T-helper 1 cell treated with Interleukin-12 subunit alpha and Interleukin-12 subunit beta and Interleukin-4 antibody, amounts not matched to agents 30 μg/mL and 1 μg/mL, for 36 hours (primary cell): Measurements from ENCODE around the gene CHAD.
A peak's percentile ranks its signal among the peaks of the same experiment; 100 is the strongest.

Experiments used
- H3K27ac Mint-ChIP-seq: one replicate; pipeline ENCODE4 v1.8.0; 2021; ENCODE audit warnings: mild to moderate bottlenecking, mixed read lengths
- H3K27me3 Mint-ChIP-seq: one replicate; pipeline ENCODE4 v1.8.0; 2021; ENCODE audit warnings: low read depth, mixed read lengths
- H3K36me3 Mint-ChIP-seq: one replicate; pipeline ENCODE4 v1.8.0; 2021; ENCODE audit warnings: low read depth, mixed read lengths
- H3K4me1 Mint-ChIP-seq: one replicate; pipeline ENCODE4 v1.8.0; 2021; ENCODE audit warnings: low read depth, mixed read lengths
- H3K4me3 Mint-ChIP-seq: one replicate; pipeline ENCODE4 v1.8.0; 2021; ENCODE audit warnings: mild to moderate bottlenecking, moderate library complexity, mixed read lengths
- H3K9me3 Mint-ChIP-seq: one replicate; pipeline ENCODE4 v1.8.0; 2021; ENCODE audit warnings: mixed read lengths

CHAD gene

DNA sequence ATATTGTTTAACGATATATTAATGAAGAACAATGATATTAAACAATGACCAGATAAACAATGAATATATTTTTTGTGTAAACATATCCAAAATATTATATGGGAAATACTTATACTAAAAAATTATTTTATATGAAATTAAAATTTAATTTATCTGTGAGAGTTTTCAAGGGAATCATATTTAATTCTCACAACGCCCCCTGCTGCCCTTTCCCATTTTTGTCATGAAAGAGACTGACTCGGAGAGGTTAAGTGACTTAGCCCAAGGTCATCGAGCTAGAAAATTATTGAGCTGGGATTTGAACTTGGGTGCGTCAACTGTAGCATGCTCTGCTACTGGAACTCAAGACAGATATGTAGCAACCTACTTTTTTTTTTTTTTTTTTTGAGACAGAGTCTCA lies 32.4 kb upstream of the CHAD start:
- H3K27me3 Mint-ChIP-seq, result no peaks in the 10 kb centered on the region
- no peak overlapping the region for H3K4me3 Mint-ChIP-seq
- H3K27ac Mint-ChIP-seq, result no peak overlapping the region
- no peaks in the 10 kb centered on the region for H3K9me3 Mint-ChIP-seq
- no peaks in the 10 kb centered on the region for H3K36me3 Mint-ChIP-seq
- H3K4me1 Mint-ChIP-seq, result peaks cover 16% of the 10 kb centered on the region

DNA sequence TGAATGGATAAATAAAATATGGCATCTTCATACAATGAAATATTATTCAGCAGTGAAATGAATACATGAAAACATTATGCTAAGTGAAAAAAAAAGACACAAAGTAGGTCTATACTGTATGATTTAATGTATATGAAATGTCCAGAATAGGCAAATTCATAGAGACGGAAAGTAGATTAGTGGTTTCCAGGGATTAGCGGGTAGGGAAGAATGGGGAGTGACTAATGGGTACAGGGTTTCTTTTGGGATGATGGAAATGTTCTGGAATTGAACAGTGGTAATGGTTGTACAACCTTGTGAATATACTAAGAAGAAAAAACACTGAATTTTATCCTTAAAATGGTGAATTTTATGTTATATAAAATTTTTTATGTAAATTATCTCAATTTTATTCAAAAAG lies 31.0 kb upstream of the CHAD start:
- Mint-ChIP-seq H3K36me3 (no peaks in the 10 kb centered on the region), H3K4me1 (peaks cover 12% of the 10 kb centered on the region), H3K27me3 (no peaks in the 10 kb centered on the region), H3K9me3 (no peaks in the 10 kb centered on the region), H3K27ac (no peak overlapping the region), H3K4me3 (no peak overlapping the region)

DNA sequence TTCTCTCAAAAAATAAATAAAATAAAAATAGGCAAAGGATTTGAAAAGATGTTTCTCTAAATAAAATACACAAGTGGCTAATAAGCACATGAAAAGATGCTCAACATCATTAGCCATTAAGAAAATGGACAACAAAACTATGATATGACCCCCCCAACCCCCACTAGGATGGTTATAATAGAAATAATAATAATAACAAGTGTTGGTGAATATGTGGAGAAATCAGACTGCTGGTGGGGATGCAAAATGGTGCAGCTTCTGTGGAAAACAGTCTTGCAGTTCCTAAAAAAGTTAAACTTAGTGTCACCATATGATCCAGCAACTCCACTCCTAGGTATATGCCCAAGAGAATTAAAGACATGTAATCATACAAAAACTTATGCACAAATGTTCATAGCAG lies 30.6 kb upstream of the CHAD start:
- H3K27ac Mint-ChIP-seq, result no peak overlapping the region
- peaks cover 10% of the 10 kb centered on the region for H3K4me1 Mint-ChIP-seq
- H3K36me3 Mint-ChIP-seq, result no peaks in the 10 kb centered on the region
- no peak overlapping the region for H3K4me3 Mint-ChIP-seq
- no peaks in the 10 kb centered on the region for H3K9me3 Mint-ChIP-seq
- H3K27me3 Mint-ChIP-seq, result no peaks in the 10 kb centered on the region

DNA sequence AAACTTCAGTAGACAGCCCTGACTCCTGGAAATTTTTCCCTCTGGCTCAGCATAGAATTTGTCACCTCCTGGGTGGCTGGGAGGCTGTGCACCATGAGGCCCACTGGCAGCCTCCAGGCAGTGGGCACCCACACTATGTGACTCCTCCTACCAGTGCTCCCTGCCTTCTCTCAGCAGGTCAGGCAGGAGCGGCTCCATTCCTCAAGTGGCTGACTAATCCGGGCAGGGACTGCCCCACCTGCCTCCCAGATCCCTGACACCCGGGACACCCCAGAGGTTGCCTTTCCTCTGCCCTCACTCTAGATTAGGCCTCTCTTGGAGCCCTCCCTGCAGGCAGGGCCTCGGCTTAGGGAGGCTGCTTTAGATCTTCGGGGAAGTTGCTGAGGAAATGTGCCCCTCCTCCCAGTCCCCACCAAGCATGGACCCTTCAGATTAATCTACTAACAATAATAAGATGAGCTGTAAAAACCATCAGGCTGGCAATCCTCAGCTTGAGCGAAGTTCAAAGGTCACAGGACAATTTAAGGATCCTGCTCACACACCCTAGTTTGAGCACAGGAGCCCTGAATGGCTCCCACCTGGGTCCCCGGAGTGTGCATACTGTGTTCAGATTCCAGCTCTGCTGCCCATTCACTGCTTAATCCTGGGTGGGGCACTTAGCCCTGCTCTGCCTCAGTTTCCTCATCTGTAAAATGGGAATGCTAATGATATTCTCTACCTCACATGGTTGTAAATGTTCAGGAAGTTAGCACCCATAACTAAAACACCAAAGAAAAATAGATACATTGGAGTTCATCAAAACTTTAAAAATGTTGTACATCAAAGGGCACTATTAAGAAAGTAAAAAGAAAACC lies 29.6 kb upstream of the CHAD start:
- H3K27me3 Mint-ChIP-seq, result peaks cover 4% of the 10 kb centered on the region
- peaks cover 2% of the 10 kb centered on the region for H3K4me1 Mint-ChIP-seq
- no peaks in the 10 kb centered on the region for H3K9me3 Mint-ChIP-seq
- H3K4me3 Mint-ChIP-seq, result no peak overlapping the region
- no peak overlapping the region for H3K27ac Mint-ChIP-seq
- H3K36me3 Mint-ChIP-seq, result no peaks in the 10 kb centered on the region

DNA sequence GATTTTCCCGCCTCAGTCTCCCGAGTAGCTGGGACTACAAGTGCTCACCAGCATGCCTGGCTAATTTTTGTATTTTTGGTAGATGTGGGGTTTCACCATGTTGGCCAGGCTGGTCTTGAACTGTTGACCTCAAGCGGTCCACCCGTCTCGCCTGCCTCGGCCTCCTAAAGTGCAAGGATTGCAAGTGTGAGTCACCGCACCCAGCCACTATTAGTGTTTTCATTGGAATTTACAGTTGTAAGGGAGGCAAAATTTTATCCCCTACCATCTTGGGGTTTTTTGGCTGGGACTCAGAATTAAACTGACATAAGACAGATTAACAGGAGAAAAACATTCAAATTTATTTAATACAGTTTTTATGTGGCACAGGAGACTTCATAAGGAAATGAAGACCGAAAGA lies 27.2 kb upstream of the CHAD start:
- no peaks in the 10 kb centered on the region for H3K36me3 Mint-ChIP-seq

DNA sequence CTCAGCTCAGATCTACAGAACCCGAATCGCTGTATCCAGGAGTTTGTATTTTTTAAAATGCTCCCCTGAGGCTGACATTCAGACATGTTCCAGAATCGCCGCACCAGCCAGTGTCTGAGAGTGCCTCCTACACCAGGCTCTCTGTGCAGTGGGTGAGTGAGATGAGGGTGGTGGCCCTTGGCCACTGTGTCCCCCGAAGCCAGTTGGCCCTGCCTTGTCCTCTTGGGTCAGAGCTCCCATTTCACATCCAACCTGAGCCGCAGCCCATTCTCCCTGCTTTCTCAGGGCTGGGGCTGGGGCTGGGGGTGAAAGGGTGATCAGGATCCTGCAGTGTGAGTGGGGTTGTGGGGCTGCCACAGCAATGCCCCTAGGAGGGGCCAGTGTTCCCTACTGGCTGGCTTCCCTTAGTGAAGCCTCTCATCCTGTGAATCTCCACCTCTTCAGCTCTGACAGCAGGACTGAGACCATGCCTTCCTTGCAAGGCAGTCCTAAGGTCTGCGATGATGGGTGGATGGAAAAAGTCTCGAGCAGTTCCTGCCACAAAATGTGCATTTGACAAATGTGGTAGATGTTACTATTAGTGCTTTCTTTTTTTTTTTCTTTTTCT lies 26.6 kb upstream of the CHAD start:
- no peaks in the 10 kb centered on the region for H3K36me3 Mint-ChIP-seq
- no peak overlapping the region for H3K4me3 Mint-ChIP-seq
- peaks cover 4% of the 10 kb centered on the region for H3K27me3 Mint-ChIP-seq
- no peak overlapping the region for H3K27ac Mint-ChIP-seq
- no peaks in the 10 kb centered on the region for H3K9me3 Mint-ChIP-seq
- H3K4me1 Mint-ChIP-seq, result no peaks in the 10 kb centered on the region

More for the DNA sequence above, 27.2 kb upstream of the CHAD start:
- H3K27ac Mint-ChIP-seq, result no peak overlapping the region
- peaks cover 4% of the 10 kb centered on the region for H3K27me3 Mint-ChIP-seq
- H3K4me1 Mint-ChIP-seq, result no peaks in the 10 kb centered on the region
- no peak overlapping the region for H3K4me3 Mint-ChIP-seq
- no peaks in the 10 kb centered on the region for H3K9me3 Mint-ChIP-seq

DNA sequence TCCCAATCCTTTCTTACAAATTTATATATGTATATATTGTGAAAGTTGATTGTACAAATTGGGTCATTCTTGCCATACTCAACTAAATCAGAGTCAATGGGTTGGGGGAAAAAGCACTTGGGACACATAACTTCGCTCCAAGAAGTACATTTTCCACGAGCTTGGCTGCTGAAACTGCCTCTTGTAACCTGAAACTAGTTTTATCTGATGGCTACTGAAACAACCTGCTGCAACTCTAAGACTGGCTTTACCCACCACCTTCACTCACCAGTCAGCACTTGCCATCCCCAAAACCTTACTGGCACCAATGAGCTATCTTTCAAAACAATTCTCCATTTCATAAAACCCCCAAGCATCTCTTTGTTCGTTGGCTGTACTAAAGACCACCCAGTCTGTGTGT lies 25.1 kb upstream of the CHAD start:
- Mint-ChIP-seq H3K36me3 (no peaks in the 10 kb centered on the region), H3K4me3 (no peak overlapping the region), H3K4me1 (no peaks in the 10 kb centered on the region), H3K27me3 (peaks cover 4% of the 10 kb centered on the region), H3K27ac (no peak overlapping the region), H3K9me3 (no peaks in the 10 kb centered on the region)

DNA sequence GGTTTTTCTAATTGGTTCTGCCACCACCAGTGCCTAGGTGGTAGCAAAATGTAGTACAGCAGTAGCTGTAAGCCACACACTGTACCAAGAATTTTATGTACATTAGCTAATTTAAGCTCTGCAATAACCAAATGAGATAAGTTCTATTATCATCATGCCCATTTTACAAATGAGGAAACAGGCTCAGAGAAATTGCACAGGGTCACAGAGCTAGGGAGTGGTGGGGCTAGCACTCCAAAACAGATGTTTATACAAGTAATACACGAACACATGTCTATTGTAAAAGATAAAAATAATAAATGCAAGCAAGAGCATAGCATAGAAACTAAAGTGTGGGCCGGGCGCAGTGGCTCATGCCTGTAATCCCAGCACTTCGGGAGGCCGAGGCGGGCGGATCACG lies 23.5 kb upstream of the CHAD start:
- H3K27ac Mint-ChIP-seq, result no peak overlapping the region
- H3K27me3 Mint-ChIP-seq, result peaks cover 4% of the 10 kb centered on the region
- no peaks in the 10 kb centered on the region for H3K36me3 Mint-ChIP-seq
- H3K4me1 Mint-ChIP-seq, result no peaks in the 10 kb centered on the region
- H3K9me3 Mint-ChIP-seq, result no peaks in the 10 kb centered on the region
- H3K4me3 Mint-ChIP-seq, result no peak overlapping the region

DNA sequence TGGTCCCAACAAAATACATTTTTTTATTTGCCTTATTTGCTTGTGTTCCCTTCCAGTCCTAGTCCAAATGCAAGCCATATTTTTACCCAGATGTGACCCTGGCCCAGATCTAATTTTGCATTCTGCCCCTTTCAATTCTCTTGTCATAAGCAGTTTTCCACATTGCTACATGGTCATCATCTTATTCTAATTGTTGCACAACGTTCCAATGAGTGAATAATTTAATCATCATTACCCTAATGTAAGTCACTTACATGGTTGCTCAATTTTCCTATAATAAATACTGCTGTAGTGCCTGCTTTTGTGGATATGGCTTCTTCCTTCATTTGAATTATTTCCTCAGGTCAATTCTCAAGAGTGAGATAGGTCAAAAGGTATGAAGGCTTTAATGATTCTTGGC lies 22.8 kb upstream of the CHAD start:
- no peak overlapping the region for H3K27ac Mint-ChIP-seq

DNA sequence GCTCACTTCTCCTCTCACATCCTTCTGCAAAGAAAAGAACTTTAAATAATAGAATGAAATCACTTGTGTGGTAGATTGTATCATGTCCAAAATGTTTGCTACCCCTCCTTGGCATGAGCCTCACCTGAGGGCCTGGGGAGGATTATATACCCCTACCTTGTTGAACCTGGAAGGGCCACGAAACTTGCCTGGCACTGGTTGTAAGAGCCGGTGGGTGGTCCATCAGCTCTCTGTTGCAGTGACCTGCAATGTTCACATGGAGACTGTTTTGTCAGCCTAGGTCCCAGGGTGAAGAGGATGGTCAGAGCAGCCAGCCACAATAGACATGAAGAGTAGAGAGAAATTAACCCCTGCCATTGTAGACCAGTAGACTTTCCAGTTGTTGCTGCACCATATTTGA lies 20.2 kb upstream of the CHAD start:
- no peaks in the 10 kb centered on the region for H3K9me3 Mint-ChIP-seq
- no peak overlapping the region for H3K27ac Mint-ChIP-seq
- H3K36me3 Mint-ChIP-seq, result peaks cover 13% of the 10 kb centered on the region
- no peak overlapping the region for H3K4me3 Mint-ChIP-seq
- no peaks in the 10 kb centered on the region for H3K4me1 Mint-ChIP-seq
- peaks cover 2% of the 10 kb centered on the region for H3K27me3 Mint-ChIP-seq

More for the DNA sequence above, 22.8 kb upstream of the CHAD start:
- no peaks in the 10 kb centered on the region for H3K4me1 Mint-ChIP-seq
- H3K27me3 Mint-ChIP-seq, result peaks cover 4% of the 10 kb centered on the region
- H3K4me3 Mint-ChIP-seq, result no peak overlapping the region
- H3K9me3 Mint-ChIP-seq, result no peaks in the 10 kb centered on the region
- H3K36me3 Mint-ChIP-seq, result no peaks in the 10 kb centered on the region

DNA sequence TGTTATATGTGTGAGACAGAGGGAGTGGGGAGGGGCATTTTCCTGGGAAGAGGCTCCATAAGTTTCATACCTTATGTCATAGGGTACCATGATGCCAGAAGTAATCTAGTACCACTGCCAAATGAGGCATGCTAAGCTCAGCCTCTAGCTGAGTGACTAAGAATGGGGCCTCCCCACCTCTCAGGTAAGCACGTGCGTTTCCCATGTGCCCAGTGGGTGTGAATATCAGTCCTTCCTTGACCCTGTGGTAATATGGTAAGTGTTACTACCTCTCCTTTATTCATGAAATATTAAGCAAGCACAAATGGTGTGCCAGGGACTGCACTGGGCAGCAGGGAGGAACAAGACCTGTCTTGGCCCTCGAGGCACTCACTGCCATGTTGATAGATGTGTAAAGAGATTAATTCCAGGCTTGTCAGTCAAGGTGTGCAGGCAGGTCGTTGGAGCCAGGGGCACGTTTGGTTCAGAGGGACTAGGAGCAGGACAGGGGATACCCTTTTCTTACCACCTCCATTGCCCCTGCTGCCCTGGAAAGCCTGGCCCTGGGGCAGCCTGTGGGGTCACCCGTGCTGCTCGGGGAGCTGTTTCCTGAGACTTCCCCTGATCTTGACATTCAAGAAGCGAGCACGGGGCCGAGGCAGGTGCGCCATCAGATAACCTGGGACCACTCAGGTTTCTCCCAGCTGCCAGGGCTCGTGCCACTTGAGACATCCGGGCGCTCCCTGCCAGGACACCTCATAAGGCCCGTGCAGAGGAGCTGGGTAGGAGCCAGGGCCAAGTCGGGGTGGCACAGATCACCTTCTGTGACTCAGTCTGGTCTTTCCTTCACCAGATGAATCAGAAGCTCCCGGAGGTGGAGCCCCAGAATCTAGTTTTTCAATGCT lies 18.8 kb upstream of the CHAD start:
- peaks cover 5% of the 10 kb centered on the region for H3K4me1 Mint-ChIP-seq
- peaks cover 18% of the 10 kb centered on the region for H3K36me3 Mint-ChIP-seq
- H3K9me3 Mint-ChIP-seq, result no peaks in the 10 kb centered on the region
- no peak overlapping the region for H3K27ac Mint-ChIP-seq
- no peaks in the 10 kb centered on the region for H3K27me3 Mint-ChIP-seq
- H3K4me3 Mint-ChIP-seq, result no peak overlapping the region

DNA sequence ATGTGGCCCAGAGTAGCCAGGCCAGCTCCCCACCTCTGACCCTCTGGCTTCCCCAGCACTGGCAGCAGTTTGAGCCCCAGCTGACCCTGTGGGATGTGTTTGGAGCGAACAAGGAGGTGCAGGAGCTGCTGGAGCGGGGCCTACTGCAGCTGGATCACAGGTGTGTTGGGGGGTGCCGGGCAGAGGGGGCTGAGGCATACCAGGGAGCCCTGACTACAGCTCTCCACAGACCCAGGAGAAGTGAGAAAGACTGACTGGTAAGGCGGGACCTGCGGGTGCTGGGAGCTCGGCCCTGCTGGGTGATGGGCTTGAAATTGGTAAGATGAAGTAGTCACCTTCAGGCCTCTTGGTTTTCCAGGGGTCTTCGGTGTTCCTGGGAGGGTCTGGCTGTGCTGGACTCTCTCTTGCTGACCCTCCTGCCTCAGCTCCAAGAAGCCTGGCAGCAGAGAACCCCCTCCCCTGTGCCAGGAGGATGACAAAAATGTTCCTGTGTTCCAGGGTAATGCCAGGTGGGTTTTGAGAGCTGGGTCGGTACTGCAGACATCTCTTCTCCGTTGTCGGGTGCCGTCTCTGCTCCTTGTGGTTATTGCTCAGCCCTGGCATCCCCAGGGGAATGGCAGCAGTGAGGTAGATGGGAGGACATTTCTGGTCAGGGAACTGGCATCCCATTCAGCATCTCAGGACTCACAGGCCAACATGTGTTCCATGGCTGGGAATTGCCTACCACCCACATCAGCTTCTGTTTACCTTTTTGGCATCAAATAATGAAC lies 15.9 kb upstream of the CHAD start:
- no peak overlapping the region for H3K4me3 Mint-ChIP-seq
- H3K27ac Mint-ChIP-seq, result no peak overlapping the region
- H3K36me3 Mint-ChIP-seq, result peaks cover 18% of the 10 kb centered on the region
- H3K27me3 Mint-ChIP-seq, result no peaks in the 10 kb centered on the region
- peaks cover 14% of the 10 kb centered on the region for H3K4me1 Mint-ChIP-seq
- no peaks in the 10 kb centered on the region for H3K9me3 Mint-ChIP-seq

DNA sequence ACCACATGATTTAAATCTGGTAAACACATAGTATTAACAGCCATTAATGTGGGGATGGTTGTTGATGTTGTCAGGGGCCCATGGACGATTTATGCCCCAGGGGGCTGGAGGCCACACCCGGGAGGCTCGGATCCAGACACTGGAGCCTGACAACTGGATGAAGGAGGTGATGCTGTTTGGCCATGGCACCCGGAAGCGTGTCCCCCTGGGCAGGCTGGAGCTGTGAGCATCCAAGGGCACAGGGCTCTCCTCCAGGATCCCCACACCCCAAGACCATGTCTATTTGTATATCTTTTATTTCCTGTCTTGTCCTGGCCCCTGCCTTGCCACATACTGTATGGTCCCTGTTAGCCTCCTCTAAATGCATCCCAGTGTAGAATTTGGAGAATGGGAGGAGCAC lies 14.6 kb upstream of the CHAD start:
- no peak overlapping the region for H3K4me3 Mint-ChIP-seq
- H3K27ac Mint-ChIP-seq, result no peak overlapping the region
- H3K27me3 Mint-ChIP-seq, result no peaks in the 10 kb centered on the region
- H3K36me3 Mint-ChIP-seq, result peaks cover 18% of the 10 kb centered on the region
- peaks cover 19% of the 10 kb centered on the region for H3K4me1 Mint-ChIP-seq
- no peaks in the 10 kb centered on the region for H3K9me3 Mint-ChIP-seq

DNA sequence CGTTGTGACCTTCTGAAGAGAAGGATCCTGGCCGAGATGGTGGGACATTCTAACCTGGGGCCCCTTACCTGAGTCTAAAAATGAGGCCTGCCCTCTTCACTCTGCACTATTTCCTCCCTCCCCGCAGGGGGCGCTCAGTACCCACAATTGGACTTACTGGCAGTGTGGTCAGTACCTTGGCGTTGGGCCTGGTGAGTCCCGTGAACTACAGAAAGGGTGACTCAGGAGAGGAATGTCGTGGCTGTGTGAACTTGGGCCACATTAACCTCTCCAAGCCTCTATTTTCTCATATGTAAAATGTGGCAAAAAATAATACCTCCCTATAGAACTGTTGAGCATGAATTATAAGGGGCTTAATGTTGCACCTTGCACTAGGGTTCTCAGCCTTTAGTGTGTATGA lies 13.8 kb upstream of the CHAD start:
- H3K4me3 Mint-ChIP-seq, result no peak overlapping the region
- peak overlapping the region; percentile 55 for H3K27ac Mint-ChIP-seq
- no peaks in the 10 kb centered on the region for H3K9me3 Mint-ChIP-seq
- H3K27me3 Mint-ChIP-seq, result no peaks in the 10 kb centered on the region
- H3K4me1 Mint-ChIP-seq, result peaks cover 22% of the 10 kb centered on the region
- peaks cover 18% of the 10 kb centered on the region for H3K36me3 Mint-ChIP-seq
